Neutrophil (primary cell): Measurements from ENCODE around the gene BCL11A.

Source experiments
- H3K27ac ChIP-seq: fragments of 200-600 bp; sonication (generic); 2 replicates; pipeline ENCODE4 v1.5.1; 2016; ENCODE audit warnings: mild to moderate bottlenecking, moderate library complexity
- H3K27me3 ChIP-seq: fragments of 200-600 bp; sonication (generic); 2 replicates; pipeline ENCODE4 v1.6.0; 2016; ENCODE audit warnings: mild to moderate bottlenecking
- H3K36me3 ChIP-seq: fragments of 200-600 bp; sonication (generic); 2 replicates; pipeline ENCODE4 v1.5.1; 2017
- H3K4me1 ChIP-seq, 2 experiments: fragments of 200-600 bp in 1 of 2; sonication (generic) in 1 of 2; 1 replicate in 1 of 2; 2 replicates in 1 of 2; pipeline versions ENCODE4 v1.5.1 to v1.6.1; 2013 to 2016; ENCODE audit warnings: low read depth in 1 of 2, low read length in 1 of 2, mild to moderate bottlenecking in 1 of 2, moderate library complexity in 1 of 2; ENCODE audit not compliant: control insufficient read depth in 1 of 2, insufficient read depth in 1 of 2
- H3K4me3 ChIP-seq, 2 experiments: fragments of 200-600 bp in 1 of 2; sonication (generic) in 1 of 2; 1 replicate in 1 of 2; 2 replicates in 1 of 2; pipeline ENCODE4 v1.5.1; 2013 to 2016; ENCODE audit warnings: low read depth in 1 of 2, low read length in 1 of 2, mild to moderate bottlenecking in 1 of 2, moderate library complexity in 1 of 2
- H3K9me3 ChIP-seq: fragments of 200-600 bp; sonication (generic); 2 replicates; pipeline ENCODE4 v1.5.1; 2016
- TF ChIP-seq, protein P1 (sequence below): fragments of 200-600 bp; sonication (generic); IDR thresholded peaks from 2 replicates; pipeline ENCODE4 v1.5.1; 2016; ENCODE audit warnings: antibody characterized with exemption

Gene BCL11A

DNA sequence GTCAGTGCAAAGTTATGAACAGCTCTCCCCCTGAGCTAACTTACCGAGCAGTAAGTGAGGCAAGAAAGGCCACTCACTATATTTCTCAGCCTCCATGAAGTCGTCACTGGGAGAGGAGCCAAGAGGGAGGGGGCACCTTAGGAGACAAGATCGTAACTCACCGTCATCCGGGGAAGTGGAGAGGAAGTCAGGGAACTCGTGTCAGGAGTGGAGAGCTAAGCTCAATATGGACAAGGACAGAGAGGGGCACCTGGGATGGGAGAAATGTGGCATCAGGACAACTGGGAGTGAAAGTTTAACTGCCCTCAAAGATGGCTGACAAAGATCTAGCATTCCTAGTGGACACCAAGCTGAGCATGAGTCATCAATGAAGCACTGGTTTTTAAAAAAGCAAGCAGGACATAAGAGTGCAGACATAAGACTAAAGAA lies 37.1 kb downstream of the BCL11A start:
- H3K27ac ChIP-seq = peak overlapping the region; percentile 70
- TF ChIP-seq, protein P1, sequence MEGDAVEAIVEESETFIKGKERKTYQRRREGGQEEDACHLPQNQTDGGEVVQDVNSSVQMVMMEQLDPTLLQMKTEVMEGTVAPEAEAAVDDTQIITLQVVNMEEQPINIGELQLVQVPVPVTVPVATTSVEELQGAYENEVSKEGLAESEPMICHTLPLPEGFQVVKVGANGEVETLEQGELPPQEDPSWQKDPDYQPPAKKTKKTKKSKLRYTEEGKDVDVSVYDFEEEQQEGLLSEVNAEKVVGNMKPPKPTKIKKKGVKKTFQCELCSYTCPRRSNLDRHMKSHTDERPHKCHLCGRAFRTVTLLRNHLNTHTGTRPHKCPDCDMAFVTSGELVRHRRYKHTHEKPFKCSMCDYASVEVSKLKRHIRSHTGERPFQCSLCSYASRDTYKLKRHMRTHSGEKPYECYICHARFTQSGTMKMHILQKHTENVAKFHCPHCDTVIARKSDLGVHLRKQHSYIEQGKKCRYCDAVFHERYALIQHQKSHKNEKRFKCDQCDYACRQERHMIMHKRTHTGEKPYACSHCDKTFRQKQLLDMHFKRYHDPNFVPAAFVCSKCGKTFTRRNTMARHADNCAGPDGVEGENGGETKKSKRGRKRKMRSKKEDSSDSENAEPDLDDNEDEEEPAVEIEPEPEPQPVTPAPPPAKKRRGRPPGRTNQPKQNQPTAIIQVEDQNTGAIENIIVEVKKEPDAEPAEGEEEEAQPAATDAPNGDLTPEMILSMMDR = no peak
- H3K4me3 ChIP-seq = no peak overlapping the region
- H3K9me3 ChIP-seq = no peaks in the 10 kb centered on the region
- H3K4me1 ChIP-seq = peaks cover 33 to 34% of the 10 kb centered on the region in 2 experiments
- no peaks in the 10 kb centered on the region for H3K36me3 ChIP-seq
- no peaks in the 10 kb centered on the region for H3K27me3 ChIP-seq

DNA sequence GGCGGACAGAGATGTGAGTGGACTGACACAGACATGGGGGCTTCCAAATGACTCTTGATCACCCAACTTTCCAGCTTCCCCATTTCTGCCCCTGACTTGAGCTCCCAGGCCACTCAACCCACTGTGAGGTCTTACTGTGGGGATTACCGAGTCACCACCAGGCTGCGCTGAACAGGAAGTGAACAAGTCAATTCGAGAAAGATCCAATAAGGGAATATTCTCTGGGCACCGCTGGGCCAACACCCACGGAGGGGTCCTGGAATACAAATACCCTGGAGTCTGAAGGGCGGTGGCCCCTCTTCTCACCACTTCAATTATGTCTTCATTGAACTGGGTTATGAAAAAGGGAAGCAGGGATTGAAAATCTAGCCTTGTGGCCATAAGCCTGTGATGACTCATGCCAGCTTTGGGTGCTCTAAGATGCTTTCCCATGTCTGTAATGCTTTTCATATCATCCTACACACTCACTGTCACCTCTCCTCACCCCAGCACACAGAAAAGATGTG lies 37.7 kb downstream of the BCL11A start:
- Histone ChIP-seq H3K27ac (peak overlapping the region; percentile 70), H3K4me3 (peak overlapping the region in 1 of 2 experiments; percentile 30), H3K36me3 (no peaks in the 10 kb centered on the region), H3K9me3 (no peaks in the 10 kb centered on the region), H3K4me1 (peaks cover 39 to 40% of the 10 kb centered on the region in 2 experiments), H3K27me3 (no peaks in the 10 kb centered on the region)
- TF ChIP-seq, protein P1 = peak; percentile 19

DNA sequence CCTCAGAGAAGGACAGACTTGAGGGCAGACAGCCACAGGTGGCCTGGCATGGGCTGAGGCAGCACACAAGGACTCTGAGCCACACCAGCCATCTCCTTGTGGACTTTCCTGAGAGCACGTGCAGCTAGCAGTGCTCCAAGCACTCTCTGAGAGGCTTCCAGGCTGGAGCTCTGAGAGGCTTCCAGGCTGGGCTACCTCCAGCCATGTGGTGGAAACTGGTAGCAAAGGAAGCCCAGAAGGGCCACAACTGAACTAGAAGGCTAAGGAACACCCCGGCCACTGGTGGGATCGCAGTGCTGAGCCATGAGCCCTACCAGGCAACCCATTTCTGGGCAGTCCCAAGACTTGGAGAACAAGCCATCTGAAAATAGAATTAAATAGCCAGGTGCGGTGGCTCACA lies 39.5 kb downstream of the BCL11A start:
- TF ChIP-seq, protein P1 = no peak
- H3K9me3 ChIP-seq = no peaks in the 10 kb centered on the region
- no peak overlapping the region for H3K4me3 ChIP-seq
- H3K27me3 ChIP-seq = no peaks in the 10 kb centered on the region
- no peak overlapping the region for H3K27ac ChIP-seq
- H3K36me3 ChIP-seq = no peaks in the 10 kb centered on the region
- H3K4me1 ChIP-seq = peaks cover 54 to 57% of the 10 kb centered on the region in 2 experiments

DNA sequence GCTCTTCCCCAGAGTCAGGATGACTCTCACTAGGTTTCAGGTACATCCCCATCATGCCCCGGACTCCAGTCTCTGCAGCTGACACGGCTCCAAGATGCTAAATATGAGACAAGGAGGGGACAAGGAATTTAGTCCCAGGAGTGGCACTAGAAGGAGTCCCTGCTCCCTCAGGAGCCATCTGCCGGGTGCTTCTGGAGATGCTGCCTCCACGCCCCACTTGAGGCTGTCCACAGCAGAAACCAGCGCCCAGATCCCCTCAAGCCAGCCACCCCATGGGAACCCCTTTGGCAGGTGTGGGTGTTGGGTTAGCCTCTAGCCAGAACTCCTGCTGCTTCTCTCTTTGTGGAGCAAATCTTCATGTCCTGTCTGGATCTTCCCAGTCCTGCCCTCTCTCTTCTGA lies 40.3 kb downstream of the BCL11A start:
- H3K4me3 ChIP-seq = no peak overlapping the region
- H3K36me3 ChIP-seq = no peaks in the 10 kb centered on the region
- TF ChIP-seq, protein P1 = no peak
- H3K9me3 ChIP-seq = no peaks in the 10 kb centered on the region
- peaks cover 62 to 65% of the 10 kb centered on the region in 2 experiments for H3K4me1 ChIP-seq
- peak overlapping the region; percentile 79 for H3K27ac ChIP-seq
- H3K27me3 ChIP-seq = no peaks in the 10 kb centered on the region

DNA sequence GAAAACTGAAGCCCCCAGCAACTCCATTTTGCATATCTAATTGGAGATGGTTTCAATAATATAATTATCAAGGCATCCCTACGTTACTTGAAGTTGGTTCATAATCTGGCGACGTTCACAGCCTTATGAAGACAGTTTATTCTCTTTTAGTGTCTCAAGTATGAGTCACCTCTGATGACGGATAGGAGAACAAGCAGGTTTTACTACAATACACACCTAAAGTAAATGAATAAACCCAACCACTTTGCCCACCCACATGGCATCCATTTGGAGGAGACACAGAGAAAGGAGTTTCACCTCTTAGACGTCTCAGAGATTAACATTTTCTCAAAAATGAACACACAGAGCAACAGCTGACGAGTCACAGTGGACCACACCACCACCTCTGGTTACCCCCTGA lies 40.8 kb downstream of the BCL11A start:
- Histone ChIP-seq H3K36me3 (no peaks in the 10 kb centered on the region), H3K27me3 (no peaks in the 10 kb centered on the region), H3K4me1 (peaks cover 67 to 71% of the 10 kb centered on the region in 2 experiments), H3K9me3 (no peaks in the 10 kb centered on the region), H3K27ac (peak overlapping the region; percentile 79), H3K4me3 (no peak overlapping the region)
- TF ChIP-seq, protein P1 = no peak
